Thyroid gland (tissue), 4 donors: ENCODE data around the gene CD9.

Source experiments
- CTCF ChIP-seq, 6 experiments: fragments of 200-600 bp in 3 of 6; fragments of 450-650 bp in 3 of 6; sonication (generic) in 3 of 6; IDR thresholded peaks; one replicate each; pipeline ENCODE4 v1.5.1; 2016 to 2019; ENCODE audit warnings: antibody characterized with exemption in 6 of 6, mild to moderate bottlenecking in 2 of 6, inconsistent platforms in 1 of 6, moderate library complexity in 1 of 6
- POLR2A ChIP-seq, 2 donors: fragments of 450-650 bp; IDR thresholded peaks; one replicate each; pipeline ENCODE4 v1.6.1; 2017; ENCODE audit warnings: antibody characterized with exemption in 2 of 2, mild to moderate bottlenecking in 2 of 2, moderate library complexity in 1 of 2

- TF ChIP-seq CTCF (IDR thresholded peaks at IDR 0.05), result no peak
- no peak for TF ChIP-seq POLR2A (IDR thresholded peaks at IDR 0.05)
Observed at GRCh38 chr12:6226679-6227051, 26.5 kb downstream of the CD9 start.
